Measurements from ENCODE around the gene SPSB2.
A peak's percentile ranks its signal among the peaks of the same experiment; 100 is the strongest.
"Not testable (repeated sequence)": the region's sequence is repeated elsewhere in the genome, so short reads cannot be mapped to it uniquely, and the experiment has no call there.

The SPSB2 gene

GRCh38 chr12:6899837-6900519, 26.9 kb upstream of the SPSB2 start:
- DNase-seq, result no peak

- DNase-seq, result no peak
Measured at GRCh38 chr12:6899427-6899826, 26.3 kb upstream of the SPSB2 start.

GRCh38 chr12:6896846-6897435, 23.8 kb upstream of the SPSB2 start:
- no peak for DNase-seq

- DNase-seq, result no peak
Measured at GRCh38 chr12:6894321-6894720, 21.2 kb upstream of the SPSB2 start.

GRCh38 chr12:6892683-6893082, 19.6 kb upstream of the SPSB2 start:
- not testable (repeated sequence) for DNase-seq

- peak; percentile 33 for DNase-seq
Measured at GRCh38 chr12:6891646-6892001, 18.5 kb upstream of the SPSB2 start.

GRCh38 chr12:6890789-6891645, 17.9 kb upstream of the SPSB2 start:
- peak; percentile 99 for DNase-seq

GRCh38 chr12:6889775-6890573, 16.9 kb upstream of the SPSB2 start:
- not testable (repeated sequence) for DNase-seq

GRCh38 chr12:6888794-6889193, 15.7 kb upstream of the SPSB2 start:
- DNase-seq, result not testable (repeated sequence)

GRCh38 chr12:6888360-6888759, 15.3 kb upstream of the SPSB2 start:
- DNase-seq, result peak; percentile 24

GRCh38 chr12:6887460-6887859, 14.4 kb upstream of the SPSB2 start:
- DNase-seq, result no peak

GRCh38 chr12:6886206-6886999, 13.3 kb upstream of the SPSB2 start:
- not testable (repeated sequence) for DNase-seq

GRCh38 chr12:6884539-6884938, 11.4 kb upstream of the SPSB2 start:
- DNase-seq, result no peak

GRCh38 chr12:6883683-6884082, 10.6 kb upstream of the SPSB2 start:
- DNase-seq, result no peak

GRCh38 chr12:6883252-6883651, 10.1 kb upstream of the SPSB2 start:
- no peak for DNase-seq

- DNase-seq, result not testable (repeated sequence)
Measured at GRCh38 chr12:6879824-6880223, 6.7 kb upstream of the SPSB2 start.

GRCh38 chr12:6874015-6874368, 889 bp upstream of the SPSB2 start:
- DNase-seq, result not testable (repeated sequence)

- peak; percentile 90 for DNase-seq
Measured at GRCh38 chr12:6872073-6873048, 742 bp downstream of the SPSB2 start.

- DNase-seq, result peak; percentile 73
Measured at GRCh38 chr12:6871052-6871957, 1.8 kb downstream of the SPSB2 start.

GRCh38 chr12:6870304-6870703, 2.8 kb downstream of the SPSB2 start:
- DNase-seq, result not testable (repeated sequence)

Data from activated CD4-positive, alpha-beta T cell treated with anti-CD3 and anti-CD28 coated beads, Interleukin-10, Interleukin-2, amounts not matched to agents 100 ng/mL and 50 ng/mL, durations not matched to agents 16 hours and 8 hours (primary cell).